Frontal cortex (tissue), 4 donors: ENCODE data around the gene EPS8L2. TPM values are rescaled to one million over a fixed set of nuclear protein-coding genes. Genes with fewer than 3 reads are reported as not detected.
"Not testable (repeated sequence)": the region's sequence is repeated elsewhere in the genome, so short reads cannot be mapped to it uniquely, and the experiment has no call there.

Experiments
- DNase-seq, 2 donors: peaks; one replicate each; pipeline ENCODE4 v3.0.0; 2012; ENCODE audit warnings: low spot score in 2 of 2
- FAIRE-seq: peaks from 2 replicates; lab custom pipeline; 2012; peaks lifted over from hg19 to GRCh38; lab: Jason Lieb, UNC
- total RNA-seq: library from RNA; depleted of rRNA; stranded (reverse); fragments of >200 nt; gene quantifications from one replicate; pipeline ENCODE4 v1.2.3, GENCODE V29; 2014
- donor health status: control.
- donor health status: control.
- donor health status: control.

EPS8L2 gene
- total RNA-seq, 1 donor from 2014 or later = 0.41 TPM

DNA sequence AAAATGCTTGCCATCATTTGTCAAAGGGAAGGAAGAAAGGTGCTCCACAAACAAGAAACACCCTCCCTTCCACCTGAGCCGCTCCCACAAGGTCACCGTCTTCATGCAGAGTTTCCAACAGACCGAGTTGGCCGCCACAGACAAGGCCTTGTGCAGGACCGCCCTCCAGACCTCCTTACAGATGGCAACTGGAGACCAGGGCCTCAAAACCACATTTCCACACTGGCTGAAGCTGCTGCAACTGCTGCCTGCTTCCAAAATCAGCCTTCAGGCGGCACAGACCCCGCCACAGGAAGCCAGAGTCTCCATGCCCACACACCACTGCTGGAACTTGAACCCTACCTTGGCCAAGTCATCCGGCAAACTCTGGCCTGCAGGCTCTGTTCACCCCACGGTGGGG is 17.4 kb upstream of the EPS8L2 start:
- no peak for DNase-seq
- FAIRE-seq = no peak

DNA sequence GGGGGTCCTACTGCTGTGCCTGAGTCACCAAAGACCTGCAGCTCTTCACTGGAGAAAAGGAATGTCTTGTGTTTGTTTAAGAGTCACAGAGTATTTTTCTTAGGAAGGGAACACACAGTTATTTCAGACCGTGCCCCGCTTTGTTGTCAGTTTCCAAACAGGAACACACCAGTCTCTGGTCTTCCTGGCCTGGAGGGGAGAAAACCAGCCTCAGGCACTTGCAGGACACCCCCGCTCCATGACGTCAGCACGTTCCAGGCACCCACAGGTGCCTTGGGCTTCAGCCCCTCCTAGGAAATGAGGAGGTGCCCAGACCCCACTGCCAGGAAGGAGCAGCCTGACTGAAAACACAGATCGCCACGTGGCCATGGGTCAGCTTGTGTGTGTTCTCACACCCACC is 16.4 kb upstream of the EPS8L2 start:
- FAIRE-seq = no peak

DNA sequence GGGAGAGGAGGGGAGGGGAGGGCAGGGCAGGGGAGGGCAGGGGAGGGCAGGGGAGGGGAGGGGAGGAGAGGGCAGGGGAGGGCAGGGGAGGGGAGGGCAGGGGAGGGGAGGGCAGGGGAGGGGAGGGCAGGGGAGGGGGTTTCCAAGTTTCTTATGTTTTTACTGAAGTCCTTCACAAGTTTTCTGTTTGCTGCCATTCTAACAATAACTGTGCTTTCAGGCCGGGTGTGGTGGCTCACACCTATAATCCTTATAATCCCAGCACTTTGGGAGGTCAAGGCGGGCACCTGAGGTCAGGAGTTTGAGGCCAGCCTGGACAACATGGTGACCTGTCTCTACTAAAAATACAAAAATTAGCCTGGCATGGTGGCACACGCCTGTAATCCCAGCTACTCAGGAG is 15.8 kb upstream of the EPS8L2 start:
- not testable (repeated sequence) for DNase-seq, FAIRE-seq

More for the DNA sequence above, 16.4 kb upstream of the EPS8L2 start:
- no peak for DNase-seq

DNA sequence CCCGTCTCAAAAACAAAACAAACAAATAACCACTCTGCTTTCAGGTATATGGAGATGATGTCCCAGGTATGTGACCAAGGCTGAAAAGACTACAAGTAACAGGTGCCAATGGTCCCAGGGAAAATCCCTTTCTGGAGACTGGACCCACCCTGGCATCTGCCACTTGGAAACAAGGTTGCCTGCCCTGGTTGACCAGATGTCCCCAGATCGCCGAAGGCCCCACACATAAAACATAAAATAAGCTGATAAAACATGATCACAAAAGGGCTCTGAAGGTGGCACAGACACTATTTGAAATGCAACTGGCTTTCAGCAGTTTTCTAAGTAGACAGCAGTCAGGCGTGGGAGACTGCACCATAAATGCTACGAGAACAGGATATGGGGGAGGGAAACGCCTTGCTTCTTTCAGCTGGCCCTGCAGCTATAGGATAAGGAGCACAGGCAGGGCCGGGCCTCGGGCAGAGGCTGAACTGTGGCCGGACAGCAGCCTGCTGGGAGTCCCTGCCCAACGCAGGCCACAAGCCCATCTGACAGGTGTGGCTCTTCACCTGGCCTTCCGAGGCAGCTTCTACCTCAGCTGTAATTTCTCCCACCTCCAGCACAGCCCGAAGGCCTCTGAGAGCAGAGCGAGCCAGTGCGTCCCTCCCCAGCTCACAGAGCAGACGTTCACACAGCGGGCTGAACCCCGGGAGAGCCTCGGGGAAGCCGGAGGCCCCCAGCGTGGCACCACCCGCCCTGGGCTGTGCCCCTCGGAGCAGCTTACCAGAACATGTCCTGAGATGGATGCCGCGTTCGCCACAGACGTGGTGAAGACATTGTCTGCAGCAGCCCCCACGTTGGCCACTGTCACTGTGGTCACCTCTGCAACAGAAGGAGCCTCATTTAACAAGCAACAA is 15.0 kb upstream of the EPS8L2 start:
- DNase-seq (no peak), FAIRE-seq (no peak)

DNA sequence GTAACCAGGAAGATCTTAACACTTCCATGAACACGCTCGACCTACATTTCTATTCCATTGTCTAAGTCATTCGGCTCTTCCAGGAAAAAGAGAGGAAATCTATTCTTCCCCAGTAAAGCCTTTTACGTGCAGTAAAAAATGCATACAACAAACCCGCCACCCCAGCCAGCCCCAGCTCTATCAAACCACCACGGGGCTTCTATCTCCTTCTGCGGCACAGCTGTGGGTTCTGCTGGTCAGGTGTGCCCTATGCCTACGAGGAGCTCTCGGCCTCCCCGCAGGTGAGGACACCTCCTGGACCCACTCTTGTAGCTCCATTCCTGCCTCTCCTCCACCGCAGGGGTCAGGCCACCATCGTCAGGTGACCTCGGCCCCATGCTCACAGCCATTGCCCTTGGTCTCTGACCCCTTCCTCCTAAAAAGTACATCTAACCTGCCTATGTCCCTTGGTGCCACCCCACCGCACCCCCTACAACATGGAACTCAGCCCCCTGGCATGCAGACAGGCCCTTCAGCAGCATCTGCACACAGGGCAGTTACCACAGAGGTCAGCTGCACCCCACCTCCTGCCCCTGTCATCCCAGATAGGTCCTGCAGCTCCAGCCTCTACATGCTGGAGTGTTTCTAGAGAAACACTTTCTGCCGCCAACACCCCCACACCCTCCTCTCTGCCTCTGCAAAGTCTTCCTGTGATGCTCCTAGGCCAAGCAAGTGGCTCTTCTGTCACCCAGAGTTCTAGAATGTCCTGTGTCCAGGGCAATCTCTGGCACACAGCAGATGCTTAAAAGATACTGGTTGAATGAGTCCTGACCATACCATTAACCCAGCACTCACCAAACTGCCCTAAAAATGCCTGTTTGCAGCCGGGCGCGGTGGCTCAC is 14.1 kb upstream of the EPS8L2 start:
- DNase-seq (no peak), FAIRE-seq (no peak)

DNA sequence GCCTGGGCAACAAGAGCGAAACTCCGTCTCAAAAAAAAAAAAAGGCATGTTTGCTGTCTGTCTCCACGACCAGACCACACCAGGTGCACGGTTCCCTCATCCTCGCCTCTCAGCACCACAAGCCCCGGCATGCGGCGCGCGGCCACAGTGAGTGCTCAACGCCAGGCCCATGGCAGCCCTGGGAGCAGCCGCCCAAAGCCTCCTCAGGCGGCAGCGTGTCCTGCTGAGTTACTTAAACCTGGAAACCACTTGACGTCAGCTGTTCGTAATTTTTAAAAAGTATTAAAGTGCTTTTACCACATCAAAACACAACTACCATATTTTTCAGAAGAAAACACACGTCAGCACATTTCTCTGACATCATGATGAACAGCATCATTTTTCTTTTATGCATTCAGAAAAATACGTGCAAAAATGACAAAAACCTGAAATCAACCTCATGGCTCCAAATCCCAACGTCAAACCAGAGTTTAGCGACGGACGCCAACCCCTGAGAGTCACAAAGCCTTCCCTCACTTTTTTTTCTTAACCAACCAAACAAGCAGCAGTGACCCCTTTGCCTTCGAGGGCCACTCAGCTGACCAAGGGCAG is 13.1 kb upstream of the EPS8L2 start:
- DNase-seq = no peak
- no peak for FAIRE-seq

DNA sequence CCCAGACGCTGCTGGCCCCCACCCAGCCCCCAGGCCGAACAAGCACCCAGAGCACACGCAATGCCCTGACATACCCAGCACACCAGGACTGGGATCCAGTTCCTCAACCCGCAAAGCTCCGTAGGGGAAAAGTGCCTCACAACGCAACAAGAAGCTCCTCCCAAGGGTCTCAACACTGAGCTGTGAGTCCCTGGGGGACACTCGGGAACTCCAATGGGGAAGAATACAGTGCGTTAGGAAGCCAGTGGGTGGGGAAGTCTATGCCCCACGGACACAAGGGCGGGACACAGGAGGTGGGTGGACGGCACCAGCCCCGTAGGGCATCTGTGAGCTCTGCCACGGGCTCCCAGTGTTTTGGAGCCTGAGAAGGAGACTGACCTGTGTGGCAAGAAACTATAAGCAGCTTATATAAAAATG is 12.6 kb upstream of the EPS8L2 start:
- no peak for DNase-seq

DNA sequence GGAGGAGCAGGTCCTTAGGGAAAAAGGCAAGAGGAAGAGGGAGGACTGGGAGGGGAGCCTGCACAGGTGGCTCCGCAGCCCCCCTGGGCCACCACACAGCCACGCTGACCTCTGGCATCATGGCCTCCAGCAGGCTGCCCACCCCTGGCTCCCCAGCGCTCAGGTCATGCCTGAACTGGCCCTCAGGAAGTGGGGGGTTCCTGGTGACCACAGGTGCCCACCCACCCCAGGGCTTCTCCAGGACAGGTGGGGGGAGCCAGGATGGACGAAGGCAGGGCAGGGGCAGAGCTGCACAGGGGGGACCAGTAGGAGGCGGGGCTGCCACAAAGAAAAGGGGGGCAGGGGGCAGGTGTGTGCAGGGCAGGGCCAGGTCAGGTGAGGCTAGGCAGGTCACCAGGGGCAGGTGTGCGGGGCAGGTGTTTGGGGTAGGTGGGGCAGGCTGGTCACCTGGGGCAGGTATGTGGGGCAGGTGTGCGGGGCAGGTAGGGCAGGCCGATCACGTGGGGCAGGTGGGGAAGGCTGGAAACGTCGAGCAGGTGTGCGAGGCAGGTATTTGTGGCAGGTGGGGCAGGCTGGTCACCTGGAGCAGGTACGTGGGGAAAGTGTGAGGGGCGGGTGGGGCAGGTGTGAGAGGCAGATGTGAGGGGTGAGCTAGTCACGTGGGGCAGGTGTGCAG is 12.0 kb upstream of the EPS8L2 start:
- FAIRE-seq = no peak
- DNase-seq = no peak

More for the DNA sequence above, 12.6 kb upstream of the EPS8L2 start:
- FAIRE-seq = no peak

DNA sequence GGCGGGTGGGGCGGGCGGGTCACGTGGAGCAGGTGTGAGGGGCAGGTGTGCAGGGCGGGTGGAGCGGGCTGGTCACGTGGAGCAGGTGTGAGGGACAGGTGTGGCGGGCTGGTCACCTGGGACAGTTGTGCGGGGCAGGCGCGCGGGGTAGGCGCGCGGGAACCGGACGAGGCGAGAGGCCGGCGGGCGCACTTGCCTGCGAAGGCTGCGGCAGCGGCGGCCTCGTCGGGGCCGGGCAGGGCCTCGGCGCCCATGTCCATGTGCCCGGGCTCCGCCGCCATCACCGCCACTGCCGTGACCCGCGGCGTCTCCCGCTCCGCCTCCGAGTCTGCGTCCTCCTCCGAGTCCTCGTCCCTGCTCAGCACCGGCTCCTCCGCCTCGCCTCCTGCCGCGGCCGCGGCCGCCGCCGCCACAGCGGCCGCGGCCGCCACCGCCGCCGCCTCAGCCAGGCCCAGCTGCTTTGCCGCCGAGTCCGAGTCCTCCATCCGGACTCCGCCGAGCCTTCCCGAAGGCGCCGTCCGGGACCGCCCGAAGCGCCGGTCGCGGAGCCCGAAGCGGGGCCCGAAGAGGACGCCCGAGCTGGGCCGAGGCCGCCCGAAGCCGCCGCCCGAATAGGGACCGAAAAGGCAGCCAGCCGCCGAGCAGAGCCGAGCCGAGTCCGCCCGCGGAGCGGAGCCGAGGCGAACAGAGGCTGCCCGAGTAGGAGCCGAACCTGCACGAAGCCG is 11.3 kb upstream of the EPS8L2 start, which contains the start of gene DEAF1:
Gene DEAF1 (minus strand): TSS at position 660 of the 725 bp plus-strand sequence. CDS start 175 bp downstream, at position 485.
- DNase-seq (peak; percentile 89 to 93), FAIRE-seq (peak; percentile 61)

DNA sequence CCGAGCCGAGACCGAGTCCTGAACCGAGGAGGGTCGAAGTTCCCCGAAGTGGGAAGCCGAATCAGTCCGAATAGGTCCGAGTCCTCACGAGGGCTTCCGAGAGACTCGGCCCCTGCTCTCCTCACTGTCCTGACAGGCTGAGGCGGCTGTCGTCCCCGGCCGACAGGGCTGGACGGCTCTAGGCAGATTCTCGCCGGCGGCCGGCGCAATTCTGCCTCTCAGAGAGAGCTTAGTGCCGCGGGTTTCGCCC is 10.8 kb upstream of the EPS8L2 start:
- DNase-seq = no peak
- no peak for FAIRE-seq

DNA sequence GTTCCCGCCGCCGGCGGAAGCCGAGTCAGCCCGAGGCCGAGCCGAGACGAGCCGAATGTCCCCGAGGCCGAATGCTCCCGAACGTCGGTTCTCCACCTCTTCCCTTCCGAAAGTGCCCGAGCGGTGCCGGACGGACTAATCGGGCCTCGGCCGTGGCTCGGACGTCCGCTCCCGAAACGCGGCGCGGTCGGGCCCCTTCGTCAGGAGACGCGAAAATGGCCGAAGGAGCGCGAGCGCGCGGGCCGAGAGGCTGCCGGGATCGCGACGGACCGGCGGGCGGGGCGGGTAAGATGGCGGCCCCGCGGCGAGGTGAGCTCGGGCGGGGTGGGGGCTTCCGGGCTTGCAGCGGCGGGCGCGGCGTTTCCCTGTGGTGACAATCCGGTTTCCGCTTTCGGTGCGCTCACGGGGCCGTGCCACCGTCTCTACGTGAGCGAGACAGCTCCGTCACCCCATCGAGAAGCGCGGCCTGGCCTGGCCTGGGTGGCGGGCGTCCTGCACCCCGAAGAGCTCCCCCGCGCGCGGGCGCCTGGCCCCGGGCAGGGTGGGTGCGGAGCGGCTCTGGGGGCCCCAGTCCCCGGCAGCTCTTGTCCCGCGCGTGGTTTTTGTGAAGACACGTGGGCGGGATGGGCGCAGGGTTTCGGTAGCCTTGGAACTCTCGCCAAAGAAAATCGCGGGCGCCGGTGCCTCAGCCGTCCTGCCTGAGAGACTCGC is 10.3 kb upstream of the EPS8L2 start, which contains the start of gene TMEM80:
Gene TMEM80 (plus strand): TSS at position 279 of the 711 bp plus-strand sequence. CDS start 12 bp downstream, at position 291.
- FAIRE-seq = no peak

DNA sequence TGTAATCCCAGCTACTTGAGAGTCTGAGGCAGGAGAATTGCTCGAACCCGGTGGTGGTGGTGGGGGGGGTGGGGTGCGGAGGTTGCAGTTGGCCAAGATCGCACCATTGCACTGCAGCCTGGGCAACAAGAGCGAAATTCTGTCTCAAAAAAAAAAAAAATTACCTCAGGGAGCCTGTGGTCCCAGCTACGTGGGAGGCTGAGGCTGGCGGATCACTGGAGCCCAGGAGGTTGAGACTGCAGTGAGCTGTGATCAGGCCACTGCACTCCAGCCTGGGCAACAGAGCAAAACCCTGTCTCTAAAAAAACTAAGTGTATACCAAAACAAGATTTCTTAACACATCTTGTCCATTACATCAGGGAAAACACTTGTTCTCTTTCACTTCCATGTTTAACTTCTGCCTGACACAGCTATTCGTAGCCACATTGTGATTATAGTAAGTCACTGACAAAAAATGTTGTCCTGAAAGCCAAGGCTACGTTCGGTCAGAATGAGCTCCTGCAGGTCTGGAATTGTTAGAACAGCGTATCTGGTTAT is 9.0 kb upstream of the EPS8L2 start:
- FAIRE-seq (no peak), DNase-seq (no peak)

More for the DNA sequence above, 10.3 kb upstream of the EPS8L2 start, which contains the start of gene TMEM80:
- peak; percentile 88 to 93 for DNase-seq

DNA sequence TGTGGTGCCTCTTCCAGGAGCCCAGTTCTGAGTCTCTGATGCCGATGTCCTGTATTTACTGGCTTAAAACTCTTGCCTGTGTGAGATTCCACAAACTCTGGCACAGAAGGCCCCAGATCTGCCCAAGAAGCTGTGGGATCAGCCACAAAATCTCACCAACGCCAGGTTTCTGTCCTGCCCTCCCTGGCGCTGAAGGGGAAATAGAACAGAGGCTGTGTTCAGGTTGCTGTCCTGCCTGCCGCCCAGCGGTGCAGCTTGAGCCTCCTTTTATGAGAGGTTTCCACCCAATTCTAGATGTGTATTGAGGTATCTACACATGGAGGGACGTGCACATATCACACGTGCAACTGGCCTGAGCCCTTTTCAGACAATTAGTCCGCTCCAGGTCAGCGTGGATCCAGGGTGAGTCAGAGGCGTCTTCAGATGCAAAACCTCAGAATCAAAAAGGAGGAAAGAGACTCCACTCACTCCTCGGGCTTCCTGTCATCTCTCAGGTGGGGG is 8.2 kb upstream of the EPS8L2 start:
- no peak for FAIRE-seq
- DNase-seq = no peak

DNA sequence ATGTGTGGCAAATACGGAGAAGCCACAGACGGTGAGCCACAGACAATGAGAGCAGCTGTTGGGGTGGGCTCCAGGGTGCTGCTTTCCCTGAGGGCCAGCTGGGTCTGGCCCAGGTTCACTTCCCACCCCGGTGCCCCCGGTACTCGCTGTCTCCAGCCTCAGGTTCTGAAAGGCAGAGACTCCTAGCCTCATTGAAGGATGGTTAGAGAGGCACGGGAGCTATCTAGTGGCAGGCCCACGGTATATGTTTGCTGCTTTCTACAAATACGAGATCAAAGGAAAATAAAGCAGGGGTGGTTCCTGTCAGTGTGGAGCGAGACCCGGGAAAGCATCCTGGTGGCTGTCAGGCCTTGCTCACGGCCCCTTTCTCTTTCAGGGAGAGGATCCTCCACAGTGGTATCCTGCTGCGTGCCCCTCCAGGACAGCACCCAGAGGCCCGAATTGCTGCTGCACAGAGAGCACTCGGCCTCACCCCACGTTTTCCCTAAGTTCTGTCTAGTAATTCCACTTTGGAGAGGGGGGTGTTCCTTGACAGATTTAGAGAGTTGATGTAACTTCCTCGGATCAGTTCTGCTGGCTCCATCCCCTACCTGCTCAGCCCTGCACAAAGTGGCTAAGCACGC is 7.4 kb upstream of the EPS8L2 start:
- DNase-seq = no peak
- FAIRE-seq = no peak

DNA sequence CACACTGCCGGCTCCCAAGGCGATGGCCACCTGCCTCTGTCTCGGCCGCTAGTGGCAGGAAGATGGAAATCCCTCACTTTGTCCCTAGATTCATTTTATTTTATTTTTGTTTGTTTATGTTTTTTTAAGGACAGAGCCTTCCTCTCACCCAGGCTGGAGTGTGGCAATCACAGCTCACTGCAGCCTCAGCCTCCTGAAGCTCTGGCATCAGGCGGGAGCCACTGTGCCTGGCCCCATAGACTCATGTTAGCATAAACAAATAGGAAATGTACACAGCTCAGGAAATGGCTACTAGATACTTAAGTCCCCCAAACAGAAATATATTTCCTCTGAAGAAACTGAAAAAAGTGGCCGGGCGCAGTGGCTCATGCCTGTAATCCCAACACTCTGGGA is 6.9 kb upstream of the EPS8L2 start:
- DNase-seq = no peak
- FAIRE-seq = no peak

DNA sequence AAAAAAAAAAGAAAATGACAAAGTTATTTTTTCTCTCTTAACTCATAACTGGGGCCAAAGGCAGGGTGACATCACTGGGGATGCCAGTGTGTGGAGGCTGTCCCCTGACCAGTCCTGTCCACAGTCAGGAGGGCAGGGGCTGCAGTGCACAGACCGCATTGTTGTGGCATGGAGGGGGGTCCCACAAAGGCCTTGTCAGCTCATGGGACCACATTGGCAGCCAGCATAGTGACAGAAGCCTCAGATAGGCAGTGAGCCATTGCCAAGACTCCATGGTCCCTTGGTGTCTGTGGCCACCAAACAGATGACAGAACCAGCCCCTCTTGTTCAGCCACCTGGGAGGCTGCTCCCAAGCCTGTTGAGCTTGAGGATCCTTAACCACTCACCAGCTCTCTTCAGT is 6.3 kb upstream of the EPS8L2 start:
- no peak for DNase-seq
- no peak for FAIRE-seq

DNA sequence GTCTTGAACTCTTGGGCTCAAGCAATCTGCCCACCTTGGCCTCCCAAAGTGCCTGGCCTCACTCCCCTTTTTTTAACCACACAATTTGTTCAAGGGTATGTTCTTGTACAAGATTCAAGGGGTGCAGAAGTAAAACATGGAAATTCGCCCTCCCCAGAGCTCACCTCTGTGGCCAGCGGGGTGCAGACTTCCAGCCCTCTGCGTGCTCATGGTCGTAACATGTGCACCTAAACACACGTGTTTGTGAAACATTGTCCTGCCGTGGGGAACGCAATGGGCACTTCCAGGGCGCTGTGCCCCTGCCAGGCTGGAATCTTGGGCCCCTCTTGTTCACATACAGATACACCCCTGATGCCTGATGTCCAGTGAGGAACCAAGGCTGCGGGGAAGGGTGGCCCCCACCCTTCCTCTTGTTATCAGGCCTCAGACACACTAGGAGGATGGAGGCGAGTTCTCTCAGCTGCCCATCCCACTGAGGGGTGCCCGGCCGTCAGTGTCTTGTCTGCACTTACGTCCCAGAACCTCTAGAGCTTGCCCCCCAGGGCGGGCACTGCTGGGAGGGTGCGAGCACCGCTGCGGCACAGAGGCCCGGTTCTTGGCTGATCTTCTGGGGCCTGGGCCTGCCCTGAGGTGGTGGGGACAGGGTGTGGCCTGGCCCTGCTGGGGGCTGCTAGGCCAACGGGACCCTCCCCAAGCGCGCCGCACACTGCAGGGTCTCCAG is 4.1 kb upstream of the EPS8L2 start:
- FAIRE-seq (no peak), DNase-seq (no peak)
